HFFc6 (cell line): ENCODE data around the gene DCLK1. TPM values are rescaled to one million over a fixed set of nuclear protein-coding genes. Genes with fewer than 3 reads are reported as not detected.

Experiments used
- DNase-seq: peaks from one replicate; pipeline ENCODE4 v3.0.0-alpha.2; 2018
- H3K27ac Mint-ChIP-seq: 2 replicates; pipeline ENCODE4 v1.8.0; 2020; ENCODE audit warnings: mild to moderate bottlenecking, mixed read lengths
- H3K27me3 Mint-ChIP-seq: 2 replicates; pipeline ENCODE4 v1.8.0; 2021; ENCODE audit warnings: mild to moderate bottlenecking, moderate library complexity, mixed read lengths; ENCODE audit not compliant: insufficient read depth
- H3K36me3 Mint-ChIP-seq: 2 replicates; pipeline ENCODE4 v1.8.0; 2021; ENCODE audit warnings: low read depth, mixed read lengths
- H3K4me1 Mint-ChIP-seq: 2 replicates; pipeline ENCODE4 v1.8.0; 2020; ENCODE audit warnings: low read depth, mixed read lengths
- H3K4me3 Mint-ChIP-seq: 2 replicates; pipeline ENCODE4 v1.8.0; 2020; ENCODE audit warnings: mild to moderate bottlenecking, moderate library complexity, mixed read lengths
- H3K9me3 Mint-ChIP-seq: 2 replicates; pipeline ENCODE4 v1.8.0; 2020; ENCODE audit warnings: mild to moderate bottlenecking, mixed read lengths
- CTCF ChIP-seq: fragments of 200-600 bp; sonication (generic); IDR thresholded peaks from 2 replicates; pipeline ENCODE4 v1.5.0; 2021; ENCODE audit warnings: antibody characterized with exemption, mild to moderate bottlenecking
- total RNA-seq, 6 experiments: library from RNA; stranded (reverse); fragmentation: NEBNext Ultra II Directional; extraction: Animal tissue kit (Norgen Biotek cat#: 25700); gene quantifications; 2 replicates in 1 of 6; 3 replicates in 5 of 6; pipeline ENCODE4 v1.2.3, GENCODE V29; 2021

The DCLK1 gene
- total RNA-seq, 6 experiments from 2014 or later = not detected

- H3K27ac Mint-ChIP-seq = no peak overlapping the region
- DNase-seq = no peak
- TF ChIP-seq CTCF = no peak
- H3K9me3 Mint-ChIP-seq = no peaks in the 10 kb centered on the region
- H3K27me3 Mint-ChIP-seq = peaks cover 3% of the 10 kb centered on the region
- H3K4me3 Mint-ChIP-seq = no peak overlapping the region
- no peaks in the 10 kb centered on the region for H3K36me3 Mint-ChIP-seq
- no peaks in the 10 kb centered on the region for H3K4me1 Mint-ChIP-seq
Measured at GRCh38 chr13:35824825-35825224, 306.4 kb downstream of the DCLK1 start.

GRCh38 chr13:35824395-35824794, 306.8 kb downstream of the DCLK1 start:
- Mint-ChIP-seq H3K27ac (no peak overlapping the region), H3K4me1 (no peaks in the 10 kb centered on the region), H3K9me3 (no peaks in the 10 kb centered on the region), H3K27me3 (peaks cover 2% of the 10 kb centered on the region), H3K4me3 (no peak overlapping the region), H3K36me3 (no peaks in the 10 kb centered on the region)
- DNase-seq = no peak
- no peak for TF ChIP-seq CTCF

- Mint-ChIP-seq H3K4me3 (no peak overlapping the region), H3K4me1 (no peaks in the 10 kb centered on the region), H3K27ac (no peak overlapping the region), H3K9me3 (no peaks in the 10 kb centered on the region), H3K27me3 (no peaks in the 10 kb centered on the region; the same call in 1 of the 2 replicates), H3K36me3 (no peaks in the 10 kb centered on the region)
- no peak for TF ChIP-seq CTCF
- no peak for DNase-seq
Measured at GRCh38 chr13:35822666-35823065, 308.5 kb downstream of the DCLK1 start.

- peak; percentile 94 for TF ChIP-seq CTCF
- peak; percentile 24 for DNase-seq
- Mint-ChIP-seq H3K4me1 (no peaks in the 10 kb centered on the region), H3K27me3 (no peaks in the 10 kb centered on the region; the same call in 1 of the 2 replicates), H3K4me3 (no peak overlapping the region), H3K36me3 (no peaks in the 10 kb centered on the region), H3K27ac (no peak overlapping the region), H3K9me3 (no peaks in the 10 kb centered on the region)
Measured at GRCh38 chr13:35818633-35819067, 312.5 kb downstream of the DCLK1 start.

- no peak for TF ChIP-seq CTCF
Measured at GRCh38 chr13:35817642-35818607, 313.3 kb downstream of the DCLK1 start.

More at GRCh38 chr13:35817642-35818607, 313.3 kb downstream of the DCLK1 start:
- H3K9me3 Mint-ChIP-seq = no peaks in the 10 kb centered on the region
- no peak overlapping the region for H3K4me3 Mint-ChIP-seq
- H3K4me1 Mint-ChIP-seq = no peaks in the 10 kb centered on the region; the same call in 1 of the 2 replicates
- no peaks in the 10 kb centered on the region for H3K36me3 Mint-ChIP-seq
- DNase-seq = no peak
- H3K27me3 Mint-ChIP-seq = no peaks in the 10 kb centered on the region; the same call in 1 of the 2 replicates
- no peak overlapping the region for H3K27ac Mint-ChIP-seq
